ENCODE results near the gene CFTR. TPM values are rescaled to one million over a fixed set of nuclear protein-coding genes. Genes with fewer than 3 reads are reported as not detected.

The CFTR gene
- total and polyA plus RNA-seq, 2 of the 8 experiments (the other 6 are each of a cell fraction or from before 2014, with no cell fraction given) = 1.2 to 1.6 TPM

DNA sequence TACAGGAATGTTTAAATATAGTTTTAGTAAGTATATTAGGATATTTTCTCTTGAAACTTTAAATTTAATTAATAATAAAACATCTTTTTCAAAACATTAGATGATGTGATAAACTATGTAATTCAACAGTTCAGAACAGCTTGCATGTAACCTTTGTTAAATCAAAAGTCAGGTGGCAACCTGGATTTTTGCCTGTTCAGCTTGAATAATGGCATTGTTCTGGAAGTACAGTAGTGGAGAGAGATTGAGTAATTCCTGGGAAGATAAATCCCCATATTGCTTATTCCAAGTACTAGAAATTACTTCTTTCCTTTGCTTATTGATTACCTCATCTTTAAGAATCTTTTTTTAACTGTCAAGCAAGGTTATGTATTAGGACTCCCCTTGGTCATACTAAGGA, 20.1 kb upstream of the CFTR start (continued):
- TF ChIP-seq, protein P1, sequence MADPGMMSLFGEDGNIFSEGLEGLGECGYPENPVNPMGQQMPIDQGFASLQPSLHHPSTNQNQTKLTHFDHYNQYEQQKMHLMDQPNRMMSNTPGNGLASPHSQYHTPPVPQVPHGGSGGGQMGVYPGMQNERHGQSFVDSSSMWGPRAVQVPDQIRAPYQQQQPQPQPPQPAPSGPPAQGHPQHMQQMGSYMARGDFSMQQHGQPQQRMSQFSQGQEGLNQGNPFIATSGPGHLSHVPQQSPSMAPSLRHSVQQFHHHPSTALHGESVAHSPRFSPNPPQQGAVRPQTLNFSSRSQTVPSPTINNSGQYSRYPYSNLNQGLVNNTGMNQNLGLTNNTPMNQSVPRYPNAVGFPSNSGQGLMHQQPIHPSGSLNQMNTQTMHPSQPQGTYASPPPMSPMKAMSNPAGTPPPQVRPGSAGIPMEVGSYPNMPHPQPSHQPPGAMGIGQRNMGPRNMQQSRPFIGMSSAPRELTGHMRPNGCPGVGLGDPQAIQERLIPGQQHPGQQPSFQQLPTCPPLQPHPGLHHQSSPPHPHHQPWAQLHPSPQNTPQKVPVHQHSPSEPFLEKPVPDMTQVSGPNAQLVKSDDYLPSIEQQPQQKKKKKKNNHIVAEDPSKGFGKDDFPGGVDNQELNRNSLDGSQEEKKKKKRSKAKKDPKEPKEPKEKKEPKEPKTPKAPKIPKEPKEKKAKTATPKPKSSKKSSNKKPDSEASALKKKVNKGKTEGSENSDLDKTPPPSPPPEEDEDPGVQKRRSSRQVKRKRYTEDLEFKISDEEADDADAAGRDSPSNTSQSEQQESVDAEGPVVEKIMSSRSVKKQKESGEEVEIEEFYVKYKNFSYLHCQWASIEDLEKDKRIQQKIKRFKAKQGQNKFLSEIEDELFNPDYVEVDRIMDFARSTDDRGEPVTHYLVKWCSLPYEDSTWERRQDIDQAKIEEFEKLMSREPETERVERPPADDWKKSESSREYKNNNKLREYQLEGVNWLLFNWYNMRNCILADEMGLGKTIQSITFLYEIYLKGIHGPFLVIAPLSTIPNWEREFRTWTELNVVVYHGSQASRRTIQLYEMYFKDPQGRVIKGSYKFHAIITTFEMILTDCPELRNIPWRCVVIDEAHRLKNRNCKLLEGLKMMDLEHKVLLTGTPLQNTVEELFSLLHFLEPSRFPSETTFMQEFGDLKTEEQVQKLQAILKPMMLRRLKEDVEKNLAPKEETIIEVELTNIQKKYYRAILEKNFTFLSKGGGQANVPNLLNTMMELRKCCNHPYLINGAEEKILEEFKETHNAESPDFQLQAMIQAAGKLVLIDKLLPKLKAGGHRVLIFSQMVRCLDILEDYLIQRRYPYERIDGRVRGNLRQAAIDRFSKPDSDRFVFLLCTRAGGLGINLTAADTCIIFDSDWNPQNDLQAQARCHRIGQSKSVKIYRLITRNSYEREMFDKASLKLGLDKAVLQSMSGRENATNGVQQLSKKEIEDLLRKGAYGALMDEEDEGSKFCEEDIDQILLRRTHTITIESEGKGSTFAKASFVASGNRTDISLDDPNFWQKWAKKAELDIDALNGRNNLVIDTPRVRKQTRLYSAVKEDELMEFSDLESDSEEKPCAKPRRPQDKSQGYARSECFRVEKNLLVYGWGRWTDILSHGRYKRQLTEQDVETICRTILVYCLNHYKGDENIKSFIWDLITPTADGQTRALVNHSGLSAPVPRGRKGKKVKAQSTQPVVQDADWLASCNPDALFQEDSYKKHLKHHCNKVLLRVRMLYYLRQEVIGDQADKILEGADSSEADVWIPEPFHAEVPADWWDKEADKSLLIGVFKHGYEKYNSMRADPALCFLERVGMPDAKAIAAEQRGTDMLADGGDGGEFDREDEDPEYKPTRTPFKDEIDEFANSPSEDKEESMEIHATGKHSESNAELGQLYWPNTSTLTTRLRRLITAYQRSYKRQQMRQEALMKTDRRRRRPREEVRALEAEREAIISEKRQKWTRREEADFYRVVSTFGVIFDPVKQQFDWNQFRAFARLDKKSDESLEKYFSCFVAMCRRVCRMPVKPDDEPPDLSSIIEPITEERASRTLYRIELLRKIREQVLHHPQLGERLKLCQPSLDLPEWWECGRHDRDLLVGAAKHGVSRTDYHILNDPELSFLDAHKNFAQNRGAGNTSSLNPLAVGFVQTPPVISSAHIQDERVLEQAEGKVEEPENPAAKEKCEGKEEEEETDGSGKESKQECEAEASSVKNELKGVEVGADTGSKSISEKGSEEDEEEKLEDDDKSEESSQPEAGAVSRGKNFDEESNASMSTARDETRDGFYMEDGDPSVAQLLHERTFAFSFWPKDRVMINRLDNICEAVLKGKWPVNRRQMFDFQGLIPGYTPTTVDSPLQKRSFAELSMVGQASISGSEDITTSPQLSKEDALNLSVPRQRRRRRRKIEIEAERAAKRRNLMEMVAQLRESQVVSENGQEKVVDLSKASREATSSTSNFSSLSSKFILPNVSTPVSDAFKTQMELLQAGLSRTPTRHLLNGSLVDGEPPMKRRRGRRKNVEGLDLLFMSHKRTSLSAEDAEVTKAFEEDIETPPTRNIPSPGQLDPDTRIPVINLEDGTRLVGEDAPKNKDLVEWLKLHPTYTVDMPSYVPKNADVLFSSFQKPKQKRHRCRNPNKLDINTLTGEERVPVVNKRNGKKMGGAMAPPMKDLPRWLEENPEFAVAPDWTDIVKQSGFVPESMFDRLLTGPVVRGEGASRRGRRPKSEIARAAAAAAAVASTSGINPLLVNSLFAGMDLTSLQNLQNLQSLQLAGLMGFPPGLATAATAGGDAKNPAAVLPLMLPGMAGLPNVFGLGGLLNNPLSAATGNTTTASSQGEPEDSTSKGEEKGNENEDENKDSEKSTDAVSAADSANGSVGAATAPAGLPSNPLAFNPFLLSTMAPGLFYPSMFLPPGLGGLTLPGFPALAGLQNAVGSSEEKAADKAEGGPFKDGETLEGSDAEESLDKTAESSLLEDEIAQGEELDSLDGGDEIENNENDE (IDR thresholded peaks at IDR 0.05; ENCODE audit: insufficient replicate concordance, low read length) = no peak
- TF ChIP-seq RXRA (IDR thresholded peaks at IDR 0.05; ENCODE audit: insufficient read depth, low read depth, low read length) (no peak), BRCA1 (IDR thresholded peaks at IDR 0.05; ENCODE audit: low read depth, low read length) (no peak), SP4 (IDR thresholded peaks at IDR 0.05; ENCODE audit: low read length) (no peak), GABPA (IDR thresholded peaks at IDR 0.05; ENCODE audit: borderline replicate concordance, insufficient read depth, low read length) (no peak), HDAC6 (IDR thresholded peaks at IDR 0.05; ENCODE audit: low read depth, low read length) (no peak), POLR2AphosphoS5 (IDR thresholded peaks at IDR 0.05; ENCODE audit: low read depth, low read length) (no peak), JUND (IDR thresholded peaks at IDR 0.05; ENCODE audit: low read length) (no peak)
- TF ChIP-seq, protein P2, sequence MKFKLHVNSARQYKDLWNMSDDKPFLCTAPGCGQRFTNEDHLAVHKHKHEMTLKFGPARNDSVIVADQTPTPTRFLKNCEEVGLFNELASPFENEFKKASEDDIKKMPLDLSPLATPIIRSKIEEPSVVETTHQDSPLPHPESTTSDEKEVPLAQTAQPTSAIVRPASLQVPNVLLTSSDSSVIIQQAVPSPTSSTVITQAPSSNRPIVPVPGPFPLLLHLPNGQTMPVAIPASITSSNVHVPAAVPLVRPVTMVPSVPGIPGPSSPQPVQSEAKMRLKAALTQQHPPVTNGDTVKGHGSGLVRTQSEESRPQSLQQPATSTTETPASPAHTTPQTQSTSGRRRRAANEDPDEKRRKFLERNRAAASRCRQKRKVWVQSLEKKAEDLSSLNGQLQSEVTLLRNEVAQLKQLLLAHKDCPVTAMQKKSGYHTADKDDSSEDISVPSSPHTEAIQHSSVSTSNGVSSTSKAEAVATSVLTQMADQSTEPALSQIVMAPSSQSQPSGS (IDR thresholded peaks at IDR 0.05; ENCODE audit: low read length) = no peak
- TF ChIP-seq, protein P3, sequence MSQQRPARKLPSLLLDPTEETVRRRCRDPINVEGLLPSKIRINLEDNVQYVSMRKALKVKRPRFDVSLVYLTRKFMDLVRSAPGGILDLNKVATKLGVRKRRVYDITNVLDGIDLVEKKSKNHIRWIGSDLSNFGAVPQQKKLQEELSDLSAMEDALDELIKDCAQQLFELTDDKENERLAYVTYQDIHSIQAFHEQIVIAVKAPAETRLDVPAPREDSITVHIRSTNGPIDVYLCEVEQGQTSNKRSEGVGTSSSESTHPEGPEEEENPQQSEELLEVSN (IDR thresholded peaks at IDR 0.05) = no peak
